Prostate gland (tissue), 2 donors: ENCODE results near the gene PNPLA5. TPM values are rescaled to one million over a fixed set of nuclear protein-coding genes. Genes with fewer than 3 reads are reported as not detected.

ENCODE experiments used
- DNase-seq: peaks from one replicate; pipeline ENCODE4 v3.0.0-alpha.2; 2019; ENCODE audit warnings: low spot score
- H3K27ac ChIP-seq, 2 donors: fragments of 200-600 bp; sonication (generic); 2 replicates each; pipeline ENCODE4 v1.5.1; 2017 to 2019
- H3K27me3 ChIP-seq: fragments of 200-600 bp; sonication (generic); replicated peaks from 2 replicates; pipeline ENCODE4 v1.5.1; 2019; ENCODE audit not compliant: insufficient read depth
- H3K36me3 ChIP-seq, 2 donors: fragments of 200-600 bp; sonication (generic); 1 replicate in 1 of 2; 2 replicates in 1 of 2; pipeline versions ENCODE4 v1.5.1 to v1.8.1; 2017 to 2019
- H3K4me1 ChIP-seq: fragments of 200-600 bp; sonication (generic); replicated peaks from 2 replicates; pipeline ENCODE4 v1.5.1; 2019
- H3K4me3 ChIP-seq, 2 donors: fragments of 200-600 bp; sonication (generic); 2 replicates each; pipeline ENCODE4 v1.5.1; 2017 to 2019
- H3K9me3 ChIP-seq: fragments of 200-600 bp; sonication (generic); 2 replicates; pipeline ENCODE4 v1.5.1; 2017
- CTCF ChIP-seq, 4 experiments: fragments of 200-600 bp in 2 of 4; fragments of 450-650 bp in 2 of 4; sonication (generic) in 2 of 4; IDR thresholded peaks; 1 replicate in 3 of 4; 2 replicates in 1 of 4; pipeline ENCODE4 v1.5.1; 2016 to 2019; ENCODE audit warnings: antibody characterized with exemption in 4 of 4, mild to moderate bottlenecking in 2 of 4, moderate library complexity in 2 of 4
- POLR2A ChIP-seq: fragments of 450-650 bp; IDR thresholded peaks from one replicate; pipeline ENCODE4 v1.6.1; 2016; ENCODE audit warnings: antibody characterized with exemption, mild to moderate bottlenecking
- POLR2AphosphoS5 ChIP-seq: sonication (generic); formaldehyde crosslinking; IDR thresholded peaks from one replicate; pipeline ENCODE4 v1.6.1; 2017; ENCODE audit warnings: antibody characterized with exemption
- WGBS: methylation state at CpG from one replicate; pipeline ENCODE4 v1.1.5; 2018; 5-methylcytosine and 5-hydroxymethylcytosine counted together
- intact Hi-C: fragments of 100-400 bp; cut with DNase I; formaldehyde crosslinking; loops from one replicate; pipeline ENCODE4 v1.14.2; 2022
- total RNA-seq, 2 donors: library from RNA; depleted of rRNA; stranded (reverse); fragments of >200 nt; gene quantifications; one replicate each; pipeline ENCODE4 v1.1.0, GENCODE V29; 2016

Gene PNPLA5
- total RNA-seq, 2 donors from 2014 or later = not detected

DNA sequence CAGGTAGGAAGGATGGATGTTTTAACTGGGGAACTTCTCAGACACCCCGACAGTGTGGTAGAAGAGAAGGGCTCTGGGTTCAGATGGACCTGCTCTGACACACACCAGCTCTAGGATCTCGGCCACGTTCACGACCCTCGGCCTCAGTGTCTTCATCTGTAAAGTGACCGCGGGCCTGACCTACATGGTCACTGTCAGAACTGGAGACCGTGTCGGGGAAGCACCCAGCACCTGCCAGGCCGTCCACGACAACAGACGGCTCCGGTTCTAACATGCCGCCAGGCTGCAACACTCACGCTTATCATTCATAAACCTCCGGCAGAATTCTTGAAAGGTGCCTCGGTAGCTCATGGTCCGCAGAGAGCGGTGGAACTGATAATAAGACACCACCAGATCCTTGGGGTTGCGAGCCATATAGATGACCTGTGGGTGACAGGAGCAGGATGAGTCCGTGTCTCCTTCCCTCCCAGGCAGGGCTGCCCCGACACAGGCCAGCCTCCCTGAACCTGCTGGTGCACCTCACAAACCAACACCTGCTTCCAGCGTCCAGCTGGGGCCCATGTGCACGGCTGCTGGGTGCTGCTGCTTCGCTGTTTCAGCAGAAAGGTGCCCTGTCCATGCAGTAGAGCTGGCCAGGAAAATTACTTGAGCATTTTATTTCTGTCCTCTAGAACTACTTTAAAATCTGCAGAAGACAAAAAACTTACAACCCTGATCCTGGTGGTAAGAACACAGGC is 53.1 kb downstream of the PNPLA5 start:
- Histone ChIP-seq H3K27me3 (no peaks in the 10 kb centered on the region), H3K4me3 (no peak overlapping the region), H3K4me1 (no peaks in the 10 kb centered on the region), H3K36me3 (no peaks in the 10 kb centered on the region), H3K27ac (no peak overlapping the region), H3K9me3 (no peaks in the 10 kb centered on the region)
- 95% methylated on average over 25 of the region's 25 CpGs for WGBS
- no peak for TF ChIP-seq POLR2A
- TF ChIP-seq CTCF (IDR thresholded peaks at IDR 0.05) = no peak
- TF ChIP-seq POLR2AphosphoS5 = no peak
- intact Hi-C loops = no loop called here
- DNase-seq = no peak

DNA sequence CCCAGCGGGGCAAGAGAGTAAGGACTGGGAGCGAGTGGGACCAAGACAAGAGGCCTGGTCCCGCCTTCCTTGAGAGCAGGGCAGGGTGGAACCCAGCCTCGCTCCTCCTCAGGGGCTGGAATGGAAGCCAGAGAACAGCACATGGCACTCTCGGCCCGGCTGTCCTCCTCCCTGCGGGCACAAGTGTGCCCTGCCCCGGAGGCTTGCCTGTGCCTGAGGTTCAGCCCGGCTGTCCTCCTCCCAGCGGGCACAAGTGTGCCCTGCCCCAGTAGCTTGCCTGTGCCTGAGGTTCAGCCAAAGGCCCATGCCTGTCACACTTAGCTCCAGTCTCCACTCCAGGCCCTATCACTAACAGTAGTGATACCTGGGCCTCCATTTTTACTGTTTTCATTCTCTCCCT is 53.7 kb downstream of the PNPLA5 start:
- TF ChIP-seq POLR2A (no peak), POLR2AphosphoS5 (no peak), CTCF (IDR thresholded peaks at IDR 0.05) (no peak)
- WGBS = 93% methylated on average over 10 of the region's 10 CpGs

DNA sequence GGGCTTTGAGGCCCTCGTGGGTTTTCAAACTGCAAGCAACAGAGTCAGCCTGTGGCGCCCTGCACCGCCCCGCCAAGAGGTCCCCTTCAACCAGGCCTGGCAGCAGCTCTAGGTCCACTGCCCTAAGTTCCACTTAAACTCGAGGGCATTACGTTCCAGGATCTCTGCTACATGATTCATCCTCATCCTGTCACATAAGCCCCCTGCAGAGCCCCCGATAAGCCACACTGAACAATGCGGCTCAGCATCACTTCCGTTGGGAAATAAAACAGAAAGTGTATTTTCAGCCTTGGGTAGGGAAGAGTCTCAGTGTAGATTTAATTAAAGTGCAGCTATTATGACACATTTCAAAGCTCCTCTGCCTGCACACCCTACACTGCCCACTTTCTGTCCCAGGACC is 54.1 kb downstream of the PNPLA5 start:
- Histone ChIP-seq H3K36me3 (no peaks in the 10 kb centered on the region), H3K9me3 (no peaks in the 10 kb centered on the region), H3K27me3 (no peaks in the 10 kb centered on the region), H3K4me3 (no peak overlapping the region), H3K27ac (no peak overlapping the region), H3K4me1 (no peaks in the 10 kb centered on the region)
- WGBS = 88% methylated on average over 9 of the region's 9 CpGs
- DNase-seq = no peak
- intact Hi-C loops = no loop called here
- no peak for TF ChIP-seq POLR2AphosphoS5
- TF ChIP-seq CTCF (IDR thresholded peaks at IDR 0.05) = no peak
- no peak for TF ChIP-seq POLR2A

More for the DNA sequence above, 53.7 kb downstream of the PNPLA5 start:
- Histone ChIP-seq H3K27ac (no peak overlapping the region), H3K36me3 (no peaks in the 10 kb centered on the region), H3K9me3 (no peaks in the 10 kb centered on the region), H3K4me3 (no peak overlapping the region), H3K27me3 (no peaks in the 10 kb centered on the region), H3K4me1 (no peaks in the 10 kb centered on the region)
- intact Hi-C loops = no loop called here
- no peak for DNase-seq

DNA sequence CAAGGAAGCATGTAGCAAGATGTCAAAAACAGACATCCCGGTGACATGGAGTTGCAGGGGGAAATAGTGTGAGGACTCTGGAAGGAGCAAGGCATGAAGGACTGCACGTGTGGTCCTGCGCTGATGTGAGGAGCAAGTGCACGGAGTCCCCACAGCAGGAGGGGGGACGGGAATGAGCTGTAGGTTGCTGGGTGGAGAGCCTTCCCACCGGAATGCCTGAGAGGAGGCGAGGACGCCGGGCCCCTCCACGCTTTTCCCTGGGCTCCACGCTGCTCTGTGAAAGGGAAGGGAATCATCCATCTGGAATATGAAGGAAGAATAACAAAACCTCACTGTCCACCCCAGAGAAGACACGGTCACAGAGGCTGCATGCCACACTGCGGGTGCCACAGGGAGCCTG is 56.1 kb downstream of the PNPLA5 start:
- Histone ChIP-seq H3K36me3 (no peaks in the 10 kb centered on the region), H3K27me3 (no peaks in the 10 kb centered on the region), H3K4me1 (no peaks in the 10 kb centered on the region), H3K4me3 (no peak overlapping the region), H3K9me3 (no peaks in the 10 kb centered on the region), H3K27ac (no peak overlapping the region)
- DNase-seq = no peak
- 91% methylated on average over 13 of the region's 13 CpGs for WGBS
- intact Hi-C loops = no loop called here
- no peak for TF ChIP-seq POLR2AphosphoS5
- no peak for TF ChIP-seq CTCF (IDR thresholded peaks at IDR 0.05)
- TF ChIP-seq POLR2A = no peak

DNA sequence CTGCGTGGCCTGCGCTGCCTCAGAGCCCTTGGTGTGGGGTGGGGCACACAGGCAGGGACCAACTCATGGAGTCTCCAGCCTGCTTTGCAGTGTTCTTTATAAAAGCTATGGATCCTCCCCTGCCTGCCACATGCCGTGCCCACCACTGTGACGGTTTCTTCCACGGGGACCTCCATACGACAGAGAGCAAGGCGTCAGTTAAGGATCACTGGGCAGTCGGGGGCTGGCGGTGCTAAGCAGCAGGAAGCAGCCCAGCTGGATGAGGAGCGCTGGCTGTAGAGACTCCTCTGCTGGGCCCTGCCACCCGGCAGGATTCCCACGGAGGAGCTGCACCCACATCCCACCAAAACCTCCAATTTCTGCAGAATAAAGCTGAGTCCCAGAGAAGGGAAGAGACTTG is 56.6 kb downstream of the PNPLA5 start:
- TF ChIP-seq POLR2AphosphoS5 = no peak
- TF ChIP-seq CTCF (IDR thresholded peaks at IDR 0.05) = no peak
- TF ChIP-seq POLR2A = no peak
- no peaks in the 10 kb centered on the region for H3K27me3 ChIP-seq

More for the DNA sequence above, 56.6 kb downstream of the PNPLA5 start:
- H3K4me1 ChIP-seq = no peaks in the 10 kb centered on the region
- WGBS = 75% methylated on average over 12 of the region's 12 CpGs
- H3K36me3 ChIP-seq = no peaks in the 10 kb centered on the region
- H3K27ac ChIP-seq = no peak overlapping the region
- no peak for DNase-seq
- intact Hi-C loops = no loop called here
- H3K9me3 ChIP-seq = no peaks in the 10 kb centered on the region
- no peak overlapping the region for H3K4me3 ChIP-seq
